ENCODE measurements around the gene CLIP3. TPM values are rescaled to one million over a fixed set of nuclear protein-coding genes. Genes with fewer than 3 reads are reported as not detected.

The CLIP3 gene
- total RNA-seq, 4 donors from 2014 or later: 2.2 to 3.0 (median 2.7) TPM

- no peaks in the 10 kb centered on the region for H3K9me3 ChIP-seq
- 100% methylated on average over 4 of the region's 4 CpGs for WGBS
- H3K27me3 ChIP-seq: no peaks in the 10 kb centered on the region
- no peak overlapping the region for H3K27ac ChIP-seq
- DNase-seq (ENCODE audit: low spot score in 2 of 2): no peak
- H3K4me3 ChIP-seq: no peak overlapping the region
- H3K36me3 ChIP-seq: no peaks in the 10 kb centered on the region
- TF ChIP-seq POLR2A (IDR thresholded peaks at IDR 0.05) (no peak), EP300 (IDR thresholded peaks at IDR 0.05) (no peak), CTCF (IDR thresholded peaks at IDR 0.05) (no peak), POLR2AphosphoS5 (IDR thresholded peaks at IDR 0.05) (no peak)
- peaks cover 17% of the 10 kb centered on the region for H3K4me1 ChIP-seq
Measured at GRCh38 chr19:36051637-36052036, 19.0 kb upstream of the CLIP3 start.

GRCh38 chr19:36051236-36051635 lies 18.6 kb upstream of the CLIP3 start:
- H3K4me1 ChIP-seq: peaks cover 13% of the 10 kb centered on the region
- WGBS: 63% methylated on average over 3 of the region's 3 CpGs
- H3K4me3 ChIP-seq: no peak overlapping the region
- no peaks in the 10 kb centered on the region for H3K36me3 ChIP-seq
- DNase-seq (ENCODE audit: low spot score in 2 of 2): no peak
- H3K27ac ChIP-seq: no peak overlapping the region
- H3K27me3 ChIP-seq: no peaks in the 10 kb centered on the region
- no peaks in the 10 kb centered on the region for H3K9me3 ChIP-seq
- no peak for TF ChIP-seq POLR2AphosphoS5 (IDR thresholded peaks at IDR 0.05)
- TF ChIP-seq CTCF (IDR thresholded peaks at IDR 0.05): no peak
- no peak for TF ChIP-seq POLR2A (IDR thresholded peaks at IDR 0.05)
- no peak for TF ChIP-seq EP300 (IDR thresholded peaks at IDR 0.05)

- WGBS: 73% methylated on average over 4 of the region's 4 CpGs
- no peak for TF ChIP-seq CTCF (IDR thresholded peaks at IDR 0.05)
- TF ChIP-seq EP300 (IDR thresholded peaks at IDR 0.05): no peak
- TF ChIP-seq POLR2A (IDR thresholded peaks at IDR 0.05): no peak
- no peak for TF ChIP-seq POLR2AphosphoS5 (IDR thresholded peaks at IDR 0.05)
- H3K36me3 ChIP-seq: no peaks in the 10 kb centered on the region
- no peak overlapping the region for H3K27ac ChIP-seq
- no peak overlapping the region for H3K4me3 ChIP-seq
- H3K9me3 ChIP-seq: no peaks in the 10 kb centered on the region
- DNase-seq (ENCODE audit: low spot score in 2 of 2): no peak
- H3K4me1 ChIP-seq: no peaks in the 10 kb centered on the region
- no peaks in the 10 kb centered on the region for H3K27me3 ChIP-seq
Measured at GRCh38 chr19:36049080-36049698, 16.5 kb upstream of the CLIP3 start.

GRCh38 chr19:36047835-36048234 lies 15.2 kb upstream of the CLIP3 start:
- Histone ChIP-seq H3K27me3 (no peaks in the 10 kb centered on the region), H3K4me3 (no peak overlapping the region), H3K27ac (no peak overlapping the region), H3K36me3 (no peaks in the 10 kb centered on the region), H3K4me1 (no peaks in the 10 kb centered on the region), H3K9me3 (no peaks in the 10 kb centered on the region)
- no peak for DNase-seq (ENCODE audit: low spot score in 2 of 2)
- TF ChIP-seq POLR2AphosphoS5 (IDR thresholded peaks at IDR 0.05) (no peak), POLR2A (IDR thresholded peaks at IDR 0.05) (no peak), CTCF (IDR thresholded peaks at IDR 0.05) (no peak), EP300 (IDR thresholded peaks at IDR 0.05) (no peak)

GRCh38 chr19:36046443-36047050 lies 13.9 kb upstream of the CLIP3 start:
- no peak for TF ChIP-seq POLR2A (IDR thresholded peaks at IDR 0.05)
- TF ChIP-seq POLR2AphosphoS5 (IDR thresholded peaks at IDR 0.05): no peak
- H3K27me3 ChIP-seq: no peaks in the 10 kb centered on the region
- no peak overlapping the region for H3K4me3 ChIP-seq
- no peaks in the 10 kb centered on the region for H3K4me1 ChIP-seq
- 80% methylated on average over 5 of the region's 5 CpGs for whole genome bisulfite sequencing
- no peaks in the 10 kb centered on the region for H3K36me3 ChIP-seq
- DNase-seq (ENCODE audit: low spot score in 2 of 2): no peak
- H3K9me3 ChIP-seq: no peaks in the 10 kb centered on the region
- H3K27ac ChIP-seq: no peak overlapping the region

Data from suprapubic skin (tissue), 4 donors.